Measurements from ENCODE around the gene RALGAPA2.

- TF ChIP-seq CTCF (IDR thresholded peaks at IDR 0.05; ENCODE audit: low read length): no peak
- TF ChIP-seq EZH2 (IDR thresholded peaks at IDR 0.05; ENCODE audit: borderline replicate concordance, low read length): no peak
Observed at GRCh38 chr20:20492521-20493332, 219.7 kb downstream of the RALGAPA2 start.

All from OCI-LY1 (cell line).